ENCODE measurements around the gene CCDC150.
"Not testable (repeated sequence)": the region's sequence is repeated elsewhere in the genome, so short reads cannot be mapped to it uniquely, and the experiment has no call there.

- not testable (repeated sequence) for TF ChIP-seq CTCF, POLR2AphosphoS5, POLR2A, EP300 (IDR thresholded peaks at IDR 0.05)
Measured at GRCh38 chr2:196686737-196687136, 47.2 kb downstream of the CCDC150 start.

Measured in upper lobe of left lung (tissue), 4 donors.